Esophagus squamous epithelium (tissue), 4 donors: ENCODE data around the gene DRD4.

ENCODE experiments used
- POLR2A ChIP-seq, 4 donors: fragments of 450-650 bp; IDR thresholded peaks; one replicate each; pipeline ENCODE4 v1.6.1; 2017; ENCODE audit warnings: antibody characterized with exemption in 4 of 4, mild to moderate bottlenecking in 4 of 4, moderate library complexity in 3 of 4
- TF ChIP-seq, protein P1 (sequence below), 6 experiments: fragments of 450-650 bp in 4 of 6; fragments of 200-600 bp in 2 of 6; sonication (generic) in 2 of 6; IDR thresholded peaks; one replicate each; pipeline ENCODE4 v1.5.1; 2016 to 2019; ENCODE audit warnings: antibody characterized with exemption in 6 of 6, mild to moderate bottlenecking in 4 of 6, moderate library complexity in 4 of 6

DNA sequence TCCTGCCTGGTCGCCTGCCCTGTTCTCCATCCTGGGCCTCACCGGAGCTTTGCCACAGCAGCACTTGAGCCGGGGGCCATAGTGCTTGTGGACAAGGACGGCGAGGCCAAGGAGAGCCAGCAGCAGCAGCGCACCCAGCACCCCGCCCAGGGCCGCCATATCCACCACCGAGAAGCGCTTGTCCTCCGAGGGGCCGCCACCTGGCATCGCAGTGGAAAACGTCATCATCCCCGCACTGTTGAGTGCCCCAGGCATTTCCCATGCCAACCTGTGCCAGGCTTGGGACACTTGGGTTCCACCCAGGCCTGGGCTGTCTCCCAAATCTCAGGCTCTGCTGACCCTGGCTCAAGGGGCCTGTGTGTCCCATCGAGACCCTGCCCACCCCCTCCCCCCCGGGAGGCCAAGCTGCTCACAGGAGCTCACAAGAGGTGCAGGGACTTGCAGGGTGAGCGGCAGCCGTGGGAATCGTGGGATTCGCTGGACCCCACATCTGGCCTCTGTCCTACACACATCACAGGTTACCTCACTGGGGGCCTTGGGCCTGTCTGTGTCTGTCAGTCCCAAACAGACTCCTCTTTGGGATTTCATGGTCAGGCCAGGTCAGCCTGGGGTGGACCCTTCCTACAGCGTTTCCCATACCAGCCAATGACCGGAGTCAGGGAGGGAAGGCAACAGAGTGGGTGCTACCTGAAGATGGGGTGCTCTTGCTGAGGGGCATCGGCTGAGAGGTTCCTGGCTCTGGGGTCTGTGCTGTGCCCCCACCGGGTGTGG is 19.0 kb upstream of the DRD4 start:
- TF ChIP-seq, protein P1, sequence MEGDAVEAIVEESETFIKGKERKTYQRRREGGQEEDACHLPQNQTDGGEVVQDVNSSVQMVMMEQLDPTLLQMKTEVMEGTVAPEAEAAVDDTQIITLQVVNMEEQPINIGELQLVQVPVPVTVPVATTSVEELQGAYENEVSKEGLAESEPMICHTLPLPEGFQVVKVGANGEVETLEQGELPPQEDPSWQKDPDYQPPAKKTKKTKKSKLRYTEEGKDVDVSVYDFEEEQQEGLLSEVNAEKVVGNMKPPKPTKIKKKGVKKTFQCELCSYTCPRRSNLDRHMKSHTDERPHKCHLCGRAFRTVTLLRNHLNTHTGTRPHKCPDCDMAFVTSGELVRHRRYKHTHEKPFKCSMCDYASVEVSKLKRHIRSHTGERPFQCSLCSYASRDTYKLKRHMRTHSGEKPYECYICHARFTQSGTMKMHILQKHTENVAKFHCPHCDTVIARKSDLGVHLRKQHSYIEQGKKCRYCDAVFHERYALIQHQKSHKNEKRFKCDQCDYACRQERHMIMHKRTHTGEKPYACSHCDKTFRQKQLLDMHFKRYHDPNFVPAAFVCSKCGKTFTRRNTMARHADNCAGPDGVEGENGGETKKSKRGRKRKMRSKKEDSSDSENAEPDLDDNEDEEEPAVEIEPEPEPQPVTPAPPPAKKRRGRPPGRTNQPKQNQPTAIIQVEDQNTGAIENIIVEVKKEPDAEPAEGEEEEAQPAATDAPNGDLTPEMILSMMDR (IDR thresholded peaks at IDR 0.05): no peak
- no peak for TF ChIP-seq POLR2A (IDR thresholded peaks at IDR 0.05)
